HG03442 (cell line): ENCODE results near the gene WDR72.
"Not testable (repeated sequence)": the region's sequence is repeated elsewhere in the genome, so short reads cannot be mapped to it uniquely, and the experiment has no call there.

Experiments used
- ATAC-seq: cut with Tn5 transposase; IDR thresholded peaks from one replicate; pipeline ENCODE4 v1.9.1; 2021; ENCODE audit warnings: mild to moderate bottlenecking, moderate library complexity; ENCODE audit not compliant: unreplicated experiment

Gene WDR72

GRCh38 chr15:53759411-53759931 lies at the start of gene WDR72:
TSS of gene WDR72 (minus strand) at chr15:53759663. CDS start at chr15:53733149, 26,514 bp downstream.
- ATAC-seq = no peak

DNA sequence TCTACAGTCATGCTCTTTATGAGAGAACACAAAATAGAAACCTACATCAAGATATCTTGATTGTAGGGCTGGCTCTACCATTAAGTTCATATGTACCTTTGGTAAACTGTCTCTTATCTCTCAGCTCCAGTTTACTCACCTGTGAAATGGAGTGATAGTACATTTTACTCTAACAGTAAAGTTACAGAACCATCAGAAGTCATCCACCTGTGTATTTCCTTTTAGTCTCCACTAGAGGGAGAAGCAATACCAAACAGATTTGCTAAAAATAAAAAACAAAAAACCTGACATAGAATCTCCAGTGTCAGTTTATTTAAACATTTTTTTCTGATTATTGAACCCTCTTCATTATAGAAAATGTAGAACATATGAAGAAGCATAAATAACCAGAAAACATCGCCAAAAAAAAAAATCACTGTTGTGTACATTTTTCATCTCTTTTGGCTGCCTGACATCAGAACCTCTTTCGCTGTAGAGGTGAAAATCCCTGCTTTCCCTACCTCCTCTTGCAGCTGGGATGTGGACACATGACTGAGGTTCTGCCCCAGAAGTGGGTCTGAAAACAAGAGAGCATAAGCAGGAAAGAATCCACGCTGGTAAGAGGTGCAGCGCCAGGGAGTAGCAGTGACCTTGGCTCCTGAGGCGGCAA lies 48.7 kb upstream of the WDR72 start:
- no peak for ATAC-seq

DNA sequence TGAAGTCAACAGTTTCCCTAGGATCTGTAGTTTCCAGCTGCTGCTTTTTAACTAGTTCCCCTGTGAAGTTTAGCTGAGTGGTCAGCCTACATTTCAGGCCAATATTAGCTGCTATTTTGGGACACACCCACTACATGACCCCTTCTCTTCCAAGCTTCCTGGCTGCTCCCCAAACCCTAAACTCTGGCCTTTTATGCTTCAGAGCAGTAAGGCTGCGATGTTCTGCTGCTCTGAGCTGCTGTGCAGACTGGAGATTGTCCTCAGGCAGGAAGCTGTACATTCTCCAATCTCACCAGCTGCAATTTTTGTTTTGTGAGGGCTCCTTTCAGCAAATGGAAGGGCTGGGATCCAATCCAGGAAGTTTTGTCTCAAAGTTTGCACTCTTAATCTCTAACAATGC lies 48.0 kb upstream of the WDR72 start:
- ATAC-seq = no peak

- no peak for ATAC-seq
Observed at GRCh38 chr15:53802672-53803071, 43.2 kb upstream of the WDR72 start.

DNA sequence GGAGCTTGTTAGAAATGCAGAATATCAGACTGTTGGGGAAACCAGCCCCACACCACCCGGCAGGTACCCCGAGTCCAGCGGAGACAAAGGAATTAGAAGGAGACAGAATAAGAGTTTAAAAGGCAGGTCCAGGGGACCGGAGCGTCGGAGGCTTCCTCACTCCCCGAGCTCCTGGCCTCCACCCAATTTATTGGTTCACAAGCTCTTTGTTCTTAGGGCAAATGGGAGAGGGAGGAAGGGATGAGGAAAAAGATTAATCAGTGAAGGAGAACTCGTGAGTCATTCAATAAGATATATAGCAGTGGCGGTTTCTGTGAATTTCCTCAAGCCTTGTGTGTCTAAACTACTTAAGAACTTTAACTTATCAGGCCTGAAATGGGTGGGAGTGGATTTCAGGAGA lies 32.1 kb upstream of the WDR72 start:
- no peak for ATAC-seq

- no peak for ATAC-seq
Observed at GRCh38 chr15:53789654-53790375, 30.4 kb upstream of the WDR72 start.

DNA sequence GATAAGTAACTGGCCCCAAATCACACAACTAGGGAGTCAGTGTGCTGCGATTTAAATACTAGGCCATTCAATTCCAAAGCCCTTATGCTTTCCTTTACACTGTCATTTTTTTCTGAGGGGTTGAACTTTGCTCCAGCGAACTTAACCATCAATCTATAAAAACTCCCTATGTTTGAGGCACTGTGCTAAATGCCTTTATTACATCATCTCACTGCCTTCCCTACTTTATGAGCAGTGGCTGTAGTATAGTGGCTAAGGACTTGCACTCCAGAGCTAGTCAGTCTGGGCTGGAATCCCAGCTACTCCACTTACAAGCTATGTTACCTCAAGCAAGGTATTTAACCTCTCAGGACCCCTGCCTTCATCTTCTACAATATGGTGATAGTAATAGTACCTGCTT lies 26.9 kb upstream of the WDR72 start:
- no peak for ATAC-seq

DNA sequence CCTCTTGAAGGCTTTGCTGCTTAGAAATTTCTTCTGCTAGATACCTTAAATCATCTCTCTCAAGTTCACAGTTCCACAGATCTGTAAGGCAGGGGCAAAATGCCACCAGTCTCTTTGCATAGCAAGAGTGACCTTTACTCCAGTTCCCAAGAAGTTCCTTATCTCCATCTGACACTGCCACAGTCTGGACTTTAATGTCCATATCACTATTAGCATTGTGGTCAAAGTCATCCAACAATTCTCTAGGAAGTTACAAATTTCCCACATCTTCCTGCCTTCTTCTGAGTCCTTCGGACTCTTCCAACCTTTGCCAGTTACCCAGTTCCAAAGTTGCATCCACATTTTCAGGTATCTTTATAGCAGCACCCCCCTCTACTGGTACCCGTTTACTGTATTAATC lies 25.8 kb upstream of the WDR72 start:
- ATAC-seq = not testable (repeated sequence)

DNA sequence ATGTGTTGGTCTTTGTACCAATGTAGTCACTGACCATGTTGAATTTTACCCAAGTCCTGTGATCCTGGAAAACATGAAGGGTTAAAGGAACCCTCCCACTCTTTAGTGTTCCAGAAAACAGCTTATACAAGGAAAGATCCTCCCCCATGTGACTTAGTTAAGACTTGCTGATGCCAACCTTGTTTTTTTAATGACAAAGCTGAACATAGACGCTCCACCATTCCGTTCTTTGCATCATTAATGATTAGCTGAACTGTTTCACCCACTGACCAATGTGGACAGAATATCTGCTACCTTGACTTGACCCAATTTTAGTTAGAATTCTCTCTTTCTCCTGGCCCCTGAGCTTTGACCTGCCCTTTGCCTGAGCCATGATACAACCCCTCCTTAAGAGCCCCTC lies 3.5 kb upstream of the WDR72 start:
- no peak for ATAC-seq

DNA sequence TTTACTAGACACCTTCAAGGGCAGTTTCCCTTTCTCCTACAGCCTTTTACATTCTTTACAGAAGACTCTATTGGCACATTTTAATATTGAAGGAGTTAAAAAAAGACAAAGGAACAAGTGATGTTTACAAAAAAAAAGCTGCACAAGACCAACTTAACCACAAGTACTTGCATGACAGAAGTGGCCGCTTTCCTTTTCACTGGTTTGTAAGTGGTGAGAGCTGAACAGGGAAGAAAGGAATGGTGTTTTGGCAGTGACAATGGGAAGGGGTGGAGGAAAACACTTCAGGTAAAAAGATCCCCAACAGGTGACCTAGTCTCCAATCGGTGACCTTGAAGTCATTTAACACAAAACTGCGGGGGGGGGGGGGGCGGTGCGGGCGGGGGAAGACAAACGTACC lies 1.1 kb downstream of the WDR72 start:
- ATAC-seq = no peak

DNA sequence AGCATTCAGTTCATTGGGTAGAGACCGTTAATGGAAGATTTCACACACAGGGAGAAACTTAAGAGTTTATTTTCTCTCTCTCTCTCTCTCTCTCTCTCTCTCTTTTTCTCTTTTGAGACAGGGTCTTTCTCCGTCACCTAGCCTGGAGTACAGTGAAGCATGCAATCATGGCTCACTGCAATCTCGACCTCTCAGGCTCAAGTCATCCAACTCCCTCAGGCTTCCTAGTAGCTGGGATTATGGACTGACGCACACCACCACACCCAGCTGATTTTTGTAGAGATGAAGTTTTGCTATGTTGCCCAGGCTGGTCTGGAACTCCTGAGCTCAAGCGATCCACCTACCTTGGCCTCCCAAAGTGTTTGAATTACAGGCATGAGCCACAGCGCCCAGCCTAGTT lies 1.6 kb downstream of the WDR72 start:
- ATAC-seq = no peak

DNA sequence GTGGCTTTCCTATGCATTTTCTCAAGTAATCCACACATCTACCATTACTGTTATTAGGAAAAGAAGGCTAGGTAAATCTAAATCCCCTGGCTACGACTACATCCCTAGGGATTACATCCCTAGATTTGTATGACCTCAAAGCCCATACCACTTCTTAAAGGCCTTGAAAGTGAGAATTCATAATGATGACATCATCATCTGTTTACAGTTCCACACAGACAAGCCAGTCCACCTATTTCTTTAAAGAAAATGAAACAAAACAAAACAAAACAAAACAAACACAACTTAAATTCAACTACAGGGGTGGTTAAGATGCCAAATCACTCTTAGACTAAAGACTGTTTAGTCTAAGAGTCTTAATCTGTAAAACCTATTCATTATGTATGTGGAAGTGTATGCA lies 5.7 kb downstream of the WDR72 start:
- no peak for ATAC-seq

DNA sequence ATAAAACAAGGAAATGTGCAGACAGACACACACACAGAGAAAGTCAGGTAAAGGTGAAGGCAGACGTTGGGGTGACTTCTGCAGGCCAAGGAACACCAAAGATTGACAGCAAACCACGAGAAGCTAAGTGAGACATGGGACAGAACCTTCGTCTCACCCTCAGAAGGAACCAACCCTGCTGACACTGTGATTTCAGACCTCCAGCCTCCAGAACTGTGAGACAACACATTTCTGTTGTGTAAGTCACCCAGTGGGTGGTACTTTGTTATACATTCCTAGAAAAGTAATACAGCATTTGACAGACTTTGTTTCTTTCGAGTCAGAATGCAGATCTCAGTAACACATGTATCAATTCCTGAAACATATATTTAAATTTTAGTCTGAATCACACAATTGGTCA lies 7.1 kb downstream of the WDR72 start:
- ATAC-seq = no peak

GRCh38 chr15:53747501-53748068 lies 11.9 kb downstream of the WDR72 start:
- ATAC-seq = no peak

GRCh38 chr15:53746101-53746500 lies 13.4 kb downstream of the WDR72 start:
- no peak for ATAC-seq

GRCh38 chr15:53739651-53740050 lies 19.8 kb downstream of the WDR72 start:
- no peak for ATAC-seq

DNA sequence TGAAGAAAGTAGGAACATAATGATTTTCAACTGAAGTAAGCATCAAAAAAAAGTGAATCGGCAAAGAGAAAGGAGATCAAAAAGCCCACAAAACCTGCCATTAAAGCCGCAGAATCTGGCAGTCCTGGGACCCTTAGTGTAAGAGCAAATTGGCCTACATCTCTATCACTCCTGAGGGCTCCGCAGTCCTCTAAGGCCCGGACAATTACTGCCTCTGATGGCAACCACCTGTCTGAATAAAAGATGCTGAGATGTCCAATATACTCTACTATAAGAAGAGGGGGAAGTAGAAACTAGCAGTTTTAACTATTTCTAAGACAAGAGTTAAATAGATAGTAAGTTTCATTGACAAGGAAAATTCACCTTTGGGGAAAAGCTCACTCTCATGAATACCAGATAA lies 20.3 kb downstream of the WDR72 start:
- ATAC-seq = no peak

DNA sequence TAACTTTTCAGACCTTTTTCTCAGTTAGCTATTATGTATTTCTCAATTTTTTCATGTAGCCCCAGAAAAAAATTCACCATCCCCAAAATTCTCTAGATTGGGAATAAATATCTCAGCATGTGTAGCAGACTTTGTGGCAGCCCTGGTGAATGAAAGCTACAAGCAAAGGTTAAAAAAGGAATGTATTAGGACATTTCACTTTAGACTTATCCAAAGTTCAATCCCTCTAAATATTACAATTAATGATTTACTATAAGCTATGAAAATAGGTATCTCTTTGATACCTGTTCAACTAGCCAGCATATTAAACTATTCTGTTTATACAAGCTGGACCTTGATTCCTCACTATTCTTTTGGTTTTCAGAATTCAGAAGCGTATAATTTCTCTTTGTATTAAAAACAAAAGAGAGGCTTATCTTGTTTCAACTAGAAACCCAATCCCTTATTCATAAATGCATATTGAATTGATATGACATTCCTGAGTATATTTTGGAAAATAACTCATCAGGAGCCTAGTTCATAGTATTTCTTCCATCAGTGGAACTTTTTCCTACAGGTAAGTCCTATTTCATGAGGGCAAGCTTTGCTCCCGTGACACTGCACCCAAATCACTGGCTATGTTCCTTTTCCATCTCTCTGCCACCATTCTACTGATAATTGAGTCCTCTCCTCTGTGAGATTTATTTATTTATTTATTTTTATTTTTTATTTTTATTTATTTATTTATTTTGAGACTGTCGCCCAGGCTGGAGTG lies 38.0 kb downstream of the WDR72 start:
- ATAC-seq = no peak

GRCh38 chr15:53716909-53717876 lies 42.3 kb downstream of the WDR72 start:
- no peak for ATAC-seq

DNA sequence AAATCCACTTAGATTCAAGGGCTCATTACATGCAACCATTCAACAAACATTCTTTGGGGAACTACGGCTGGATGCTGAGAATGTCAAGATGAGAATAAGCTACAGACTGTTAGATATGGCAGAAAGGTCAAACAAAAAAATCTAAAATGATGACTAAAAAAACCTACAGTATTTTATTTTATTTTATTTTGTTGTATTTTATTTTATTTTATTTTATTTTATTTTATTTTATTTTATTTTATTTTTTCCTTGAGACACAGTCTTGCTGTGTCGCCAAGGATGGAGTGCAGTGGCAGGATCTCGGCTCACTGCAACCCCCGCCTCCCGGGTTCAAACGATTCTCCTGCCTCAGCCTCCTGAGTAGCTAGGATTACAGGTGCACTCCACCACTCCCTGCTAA lies 46.2 kb downstream of the WDR72 start:
- ATAC-seq = no peak
